Stimulated activated CD8-positive, alpha-beta memory T cell treated with anti-CD3 and anti-CD28 coated beads, Interleukin-7, amount 100 ng/mL, for 48 hours (primary cell): ENCODE measurements around the gene PHRF1.

ENCODE experiments used
- DNase-seq, 2 donors: peaks; one replicate each; pipeline ENCODE4 v3.0.0-alpha.2; 2020; ENCODE audit warnings: low read depth in 1 of 2; ENCODE audit errors: extremely low read depth in 1 of 2

PHRF1 gene

DNA sequence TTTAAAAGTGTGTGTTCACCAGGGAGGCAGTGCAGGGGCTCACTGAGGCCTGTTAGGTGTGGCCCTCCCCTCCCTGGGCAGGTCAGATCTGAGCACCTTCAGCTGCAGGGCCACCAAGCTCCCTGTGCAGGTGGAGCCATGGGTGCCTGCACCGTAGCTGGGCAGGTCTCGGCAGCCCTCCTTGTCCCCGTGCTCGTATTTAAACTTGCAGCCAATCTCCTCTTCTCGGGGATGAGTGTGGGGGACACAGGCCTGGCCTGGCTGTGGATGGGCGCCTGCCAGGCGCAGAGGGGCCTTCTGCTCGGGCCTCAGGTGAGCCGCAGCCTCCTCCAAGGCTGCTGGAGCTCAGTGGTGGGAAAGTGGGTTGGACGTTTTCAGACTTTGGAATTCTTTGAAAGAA is 19.1 kb downstream of the PHRF1 start:
- DNase-seq, result no peak

DNA sequence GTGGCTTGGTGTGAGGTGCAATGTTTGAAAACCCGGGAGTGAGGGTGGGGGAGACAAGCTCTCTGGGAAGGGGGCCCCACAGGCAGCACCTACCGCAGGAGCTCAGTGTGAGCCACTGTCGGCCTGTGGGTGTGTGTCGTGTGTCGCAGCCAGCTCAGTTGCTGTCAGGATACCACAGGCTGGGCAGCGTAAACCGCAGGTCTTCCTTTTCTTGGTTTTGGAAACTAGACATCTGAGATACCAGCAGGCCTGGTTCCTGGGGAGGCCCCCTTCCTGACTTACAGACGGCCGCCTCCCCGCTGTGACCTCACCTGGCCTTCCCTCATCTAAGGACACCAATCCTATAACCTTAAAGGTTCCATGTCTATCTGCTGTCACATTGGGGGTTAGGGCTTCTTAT is 20.1 kb downstream of the PHRF1 start:
- no peak for DNase-seq

DNA sequence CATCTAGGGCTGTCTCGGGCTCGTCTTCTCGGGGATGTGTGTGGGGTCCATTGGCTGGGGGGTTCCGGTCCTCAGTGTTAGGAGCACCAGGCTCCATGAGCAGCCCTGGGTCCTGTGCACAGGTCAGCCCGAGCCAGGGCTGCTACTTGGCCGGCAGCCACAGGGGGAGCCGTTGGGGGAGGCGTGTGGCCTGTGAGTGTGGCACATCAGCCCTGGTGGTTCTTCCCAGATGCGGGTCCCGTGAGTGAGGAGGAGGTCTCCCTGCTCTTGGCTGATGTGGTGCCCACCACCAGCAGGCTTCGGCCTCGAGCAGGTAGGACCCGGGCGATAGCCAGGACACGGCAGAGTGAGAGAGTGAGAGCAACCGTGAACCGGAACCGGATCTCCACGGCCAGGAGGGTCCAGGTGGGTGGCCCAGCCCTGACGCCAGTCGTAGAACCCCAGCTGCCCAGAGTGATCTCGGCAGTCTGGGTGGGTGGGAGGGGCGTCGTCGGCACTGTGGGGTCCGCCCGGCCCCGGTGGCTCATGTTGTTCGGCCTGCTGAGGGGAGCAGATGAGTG is 21.0 kb downstream of the PHRF1 start:
- DNase-seq, result no peak

DNA sequence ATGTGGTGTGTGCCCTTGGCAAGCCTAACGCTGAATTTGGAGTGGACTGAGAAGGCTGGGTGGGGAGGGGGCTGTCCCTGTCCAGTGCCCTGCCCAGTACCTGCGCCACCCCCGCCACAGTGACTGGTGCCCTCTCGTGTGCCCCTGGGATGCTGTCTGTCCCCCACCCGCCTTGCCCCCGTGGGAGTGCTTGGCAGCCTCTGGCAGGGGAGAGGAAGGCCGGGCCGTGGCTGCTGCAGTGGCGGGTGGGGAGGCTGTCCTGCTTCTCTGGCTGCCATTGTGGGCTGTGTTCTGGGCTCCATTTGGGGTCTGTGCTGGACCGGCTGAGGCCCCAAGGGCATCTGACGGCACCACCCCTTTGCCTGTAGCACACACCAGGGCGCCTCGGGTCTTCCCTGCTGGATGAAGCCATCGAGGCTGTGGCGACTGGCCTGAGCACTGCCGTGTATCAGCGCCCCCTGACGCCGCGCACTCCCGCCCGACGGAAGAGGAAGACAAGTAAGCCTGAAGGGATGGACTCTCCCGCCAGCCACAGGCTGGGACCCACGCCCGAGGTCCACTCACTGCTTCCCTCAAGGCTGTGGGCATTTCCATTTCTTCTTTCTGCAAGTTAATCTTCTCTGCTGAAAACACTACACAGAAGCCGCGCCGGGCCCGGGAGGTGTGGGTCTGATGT is 21.9 kb downstream of the PHRF1 start:
- DNase-seq, result no peak

DNA sequence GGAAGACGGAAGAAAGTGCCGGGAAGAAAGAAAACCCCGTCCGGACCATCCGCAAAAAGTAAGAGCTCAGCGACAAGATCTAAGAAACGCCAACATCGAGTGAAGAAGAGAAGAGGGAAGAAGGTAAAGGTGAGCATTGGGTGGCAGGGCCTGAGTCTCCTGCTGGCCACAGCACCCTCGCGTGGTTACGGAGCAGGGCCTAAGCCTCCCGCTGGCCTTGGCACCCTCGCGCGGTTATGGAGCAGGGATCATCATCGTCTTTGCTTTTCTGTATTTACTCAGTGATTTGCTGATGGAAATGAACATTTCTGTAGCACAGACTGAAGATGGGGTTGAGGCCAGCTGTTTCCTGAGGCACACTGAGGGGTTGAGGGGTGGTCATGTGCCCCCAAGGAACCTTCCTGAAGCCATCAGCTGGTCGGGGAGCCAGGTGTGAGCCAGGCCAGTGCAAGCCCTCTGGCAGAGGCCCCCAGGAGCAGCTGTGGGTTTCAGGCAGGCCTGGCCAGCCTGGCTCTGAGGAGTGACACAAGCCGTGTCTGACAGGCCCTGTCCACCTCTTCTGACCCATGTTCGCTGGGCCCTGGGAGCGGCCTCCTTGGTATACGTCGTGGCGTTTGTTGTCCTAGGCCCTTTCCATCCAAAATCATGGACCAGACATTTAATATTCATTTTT is 25.4 kb downstream of the PHRF1 start:
- no peak for DNase-seq

DNA sequence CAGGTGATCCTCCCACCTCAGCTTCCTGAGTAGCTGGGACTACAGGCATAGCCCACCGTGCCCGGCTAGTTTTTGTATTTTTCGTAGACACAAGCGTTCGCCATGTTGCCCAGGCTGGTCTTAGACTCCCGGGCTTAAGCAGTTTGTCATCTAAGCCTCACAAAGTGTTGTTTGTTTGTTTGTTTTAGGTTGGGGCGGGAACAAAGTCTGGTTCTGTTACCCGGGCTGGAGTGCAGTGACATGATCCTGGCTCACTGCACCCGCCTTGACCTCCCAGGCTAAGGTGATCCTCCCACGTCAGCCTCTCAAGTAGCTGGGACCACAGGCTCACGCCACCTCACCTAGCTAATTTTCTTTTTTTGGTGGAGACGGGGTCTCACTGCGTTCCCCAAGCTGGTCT is 26.9 kb downstream of the PHRF1 start:
- DNase-seq, result no peak

DNA sequence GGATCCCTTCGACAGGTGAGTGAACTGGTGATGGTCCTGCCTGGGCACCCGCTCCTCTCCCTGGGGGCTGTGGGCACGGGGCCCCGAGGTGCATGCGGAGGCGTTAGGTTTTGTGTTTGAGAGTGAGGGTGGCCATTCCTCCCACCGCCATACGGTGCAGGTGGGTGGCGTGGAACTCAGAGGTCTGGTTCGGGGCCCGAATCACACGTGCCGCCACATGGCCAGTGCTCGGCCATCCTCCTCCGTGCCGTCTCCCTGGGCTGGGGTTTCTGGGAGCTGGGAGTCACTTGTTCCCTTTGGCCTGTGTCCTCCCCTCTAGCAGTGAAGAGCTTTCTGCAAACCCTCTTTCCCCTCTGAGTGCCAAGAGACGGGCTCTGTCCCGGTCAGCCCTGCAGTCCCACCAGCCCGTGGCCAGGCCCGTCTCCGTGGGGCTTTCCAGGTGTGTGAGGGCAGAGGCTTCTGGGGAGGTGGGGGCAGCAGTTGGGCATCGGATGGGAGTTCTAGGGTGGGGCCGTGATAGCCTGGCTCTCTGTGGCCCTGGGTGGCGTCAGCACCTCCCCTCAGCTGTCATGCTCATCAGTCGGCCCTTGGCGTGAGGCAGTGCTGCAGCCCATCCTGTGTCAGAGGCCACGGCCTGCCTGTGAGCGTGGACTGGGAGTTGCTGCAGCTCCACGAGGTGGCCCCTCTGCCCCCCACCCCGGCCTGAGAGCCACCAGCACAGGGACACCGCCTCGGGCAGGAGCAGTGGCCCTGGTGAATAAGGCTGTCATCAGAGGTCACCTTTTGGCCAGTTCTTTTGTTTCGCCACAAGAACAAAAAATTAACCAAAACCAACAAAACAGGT is 29.2 kb downstream of the PHRF1 start:
- no peak for DNase-seq

DNA sequence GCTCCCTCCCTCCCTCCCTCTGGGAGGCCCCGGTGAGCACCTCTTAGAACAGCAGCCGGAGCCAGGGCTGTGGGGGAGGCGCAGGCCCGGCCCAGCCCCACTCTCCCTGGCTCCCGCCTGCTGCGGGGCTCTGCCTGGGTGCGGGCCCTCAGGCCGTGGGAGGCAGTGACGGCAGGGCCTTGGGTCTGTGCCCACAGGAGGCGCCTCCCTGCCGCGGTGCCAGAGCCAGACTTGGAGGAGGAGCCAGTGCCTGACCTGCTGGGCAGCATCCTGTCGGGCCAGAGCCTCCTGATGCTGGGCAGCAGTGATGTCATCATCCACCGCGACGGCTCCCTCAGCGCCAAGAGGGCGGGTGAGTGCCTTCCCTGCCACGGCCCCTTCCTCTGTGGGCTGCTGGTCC is 30.0 kb downstream of the PHRF1 start:
- DNase-seq, result no peak

DNA sequence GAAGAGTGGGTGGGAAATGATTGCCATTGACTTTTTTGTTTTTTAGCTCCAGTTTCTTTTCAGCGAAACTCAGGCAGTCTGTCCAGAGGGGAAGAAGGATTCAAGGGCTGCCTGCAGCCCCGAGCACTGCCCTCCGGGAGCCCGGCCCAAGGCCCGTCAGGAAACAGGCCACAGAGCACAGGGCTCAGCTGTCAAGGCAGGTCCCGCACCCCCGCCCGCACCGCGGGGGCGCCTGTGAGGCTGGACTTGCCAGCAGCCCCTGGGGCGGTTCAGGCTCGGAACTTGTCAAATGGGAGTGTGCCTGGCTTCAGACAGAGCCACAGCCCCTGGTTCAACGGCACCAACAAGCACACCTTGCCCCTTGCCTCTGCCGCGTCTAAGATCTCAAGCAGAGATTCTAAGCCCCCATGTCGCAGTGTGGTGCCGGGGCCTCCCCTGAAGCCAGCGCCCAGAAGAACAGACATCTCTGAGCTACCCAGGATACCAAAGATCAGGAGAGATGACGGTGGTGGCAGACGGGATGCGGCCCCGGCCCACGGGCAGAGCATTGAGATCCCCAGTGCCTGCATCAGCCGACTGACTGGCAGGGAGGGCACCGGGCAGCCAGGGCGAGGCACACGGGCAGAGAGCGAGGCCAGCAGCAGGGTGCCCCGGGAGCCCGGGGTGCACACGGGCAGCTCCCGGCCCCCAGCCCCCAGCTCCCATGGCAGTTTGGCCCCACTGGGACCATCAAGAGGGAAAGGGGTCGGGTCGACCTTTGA is 30.9 kb downstream of the PHRF1 start:
- no peak for DNase-seq

DNA sequence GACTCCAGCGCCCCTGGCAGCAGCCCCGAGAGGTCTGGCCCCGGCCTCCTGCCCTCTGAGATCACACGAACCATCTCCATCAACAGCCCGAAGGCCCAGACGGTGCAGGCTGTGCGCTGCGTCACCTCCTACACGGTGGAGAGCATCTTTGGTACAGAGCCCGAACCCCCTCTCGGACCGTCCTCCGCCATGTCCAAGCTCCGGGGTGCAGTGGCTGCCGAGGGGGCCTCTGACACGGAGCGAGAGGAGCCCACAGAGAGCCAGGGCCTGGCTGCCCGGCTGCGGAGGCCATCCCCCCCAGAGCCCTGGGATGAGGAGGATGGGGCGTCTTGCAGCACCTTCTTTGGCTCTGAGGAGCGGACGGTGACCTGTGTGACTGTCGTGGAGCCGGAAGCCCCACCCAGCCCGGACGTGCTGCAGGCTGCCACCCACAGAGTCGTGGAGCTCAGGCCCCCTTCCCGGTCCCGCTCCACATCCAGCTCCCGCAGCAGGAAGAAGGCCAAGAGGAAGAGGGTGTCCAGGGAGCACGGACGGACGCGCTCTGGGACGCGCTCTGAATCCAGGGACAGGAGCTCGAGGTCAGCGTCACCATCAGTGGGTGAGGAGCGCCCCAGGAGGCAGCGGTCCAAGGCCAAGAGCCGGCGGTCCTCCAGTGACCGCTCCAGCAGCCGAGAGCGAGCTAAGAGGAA is 31.8 kb downstream of the PHRF1 start:
- no peak for DNase-seq

DNA sequence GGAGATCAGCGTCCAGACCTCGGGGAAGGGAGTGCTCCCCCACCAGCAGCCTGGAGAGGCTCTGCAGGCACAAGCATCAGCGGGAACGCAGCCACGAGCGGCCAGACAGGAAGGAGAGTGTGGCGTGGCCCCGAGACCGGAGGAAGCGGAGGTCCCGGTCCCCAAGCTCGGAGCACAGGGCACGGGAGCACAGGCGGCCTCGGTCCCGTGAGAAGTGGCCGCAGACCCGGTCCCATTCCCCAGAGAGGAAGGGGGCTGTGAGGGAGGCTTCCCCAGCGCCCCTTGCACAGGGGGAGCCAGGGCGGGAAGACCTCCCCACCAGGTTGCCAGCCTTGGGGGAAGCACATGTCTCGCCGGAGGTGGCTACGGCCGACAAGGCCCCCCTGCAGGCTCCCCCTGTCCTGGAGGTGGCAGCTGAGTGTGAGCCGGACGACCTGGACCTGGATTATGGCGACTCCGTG is 32.6 kb downstream of the PHRF1 start:
- DNase-seq, result no peak

DNA sequence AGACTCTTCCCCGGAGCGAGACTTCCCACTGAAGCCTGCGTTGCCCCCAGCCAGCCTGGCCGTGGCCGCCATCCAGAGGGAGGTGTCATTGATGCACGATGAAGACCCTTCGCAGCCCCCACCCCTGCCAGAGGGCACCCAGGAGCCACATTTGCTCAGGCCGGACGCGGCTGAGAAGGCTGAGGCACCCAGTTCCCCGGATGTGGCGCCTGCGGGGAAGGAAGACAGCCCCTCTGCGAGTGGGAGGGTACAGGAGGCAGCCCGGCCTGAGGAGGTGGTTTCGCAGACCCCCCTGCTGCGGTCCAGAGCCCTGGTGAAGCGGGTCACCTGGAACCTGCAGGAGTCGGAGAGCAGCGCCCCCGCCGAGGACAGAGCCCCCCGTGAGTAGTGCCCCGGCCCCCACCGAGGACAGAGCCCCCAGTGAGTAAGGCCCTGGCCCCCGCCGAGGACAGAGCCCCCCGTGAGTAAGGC is 33.1 kb downstream of the PHRF1 start:
- no peak for DNase-seq

DNA sequence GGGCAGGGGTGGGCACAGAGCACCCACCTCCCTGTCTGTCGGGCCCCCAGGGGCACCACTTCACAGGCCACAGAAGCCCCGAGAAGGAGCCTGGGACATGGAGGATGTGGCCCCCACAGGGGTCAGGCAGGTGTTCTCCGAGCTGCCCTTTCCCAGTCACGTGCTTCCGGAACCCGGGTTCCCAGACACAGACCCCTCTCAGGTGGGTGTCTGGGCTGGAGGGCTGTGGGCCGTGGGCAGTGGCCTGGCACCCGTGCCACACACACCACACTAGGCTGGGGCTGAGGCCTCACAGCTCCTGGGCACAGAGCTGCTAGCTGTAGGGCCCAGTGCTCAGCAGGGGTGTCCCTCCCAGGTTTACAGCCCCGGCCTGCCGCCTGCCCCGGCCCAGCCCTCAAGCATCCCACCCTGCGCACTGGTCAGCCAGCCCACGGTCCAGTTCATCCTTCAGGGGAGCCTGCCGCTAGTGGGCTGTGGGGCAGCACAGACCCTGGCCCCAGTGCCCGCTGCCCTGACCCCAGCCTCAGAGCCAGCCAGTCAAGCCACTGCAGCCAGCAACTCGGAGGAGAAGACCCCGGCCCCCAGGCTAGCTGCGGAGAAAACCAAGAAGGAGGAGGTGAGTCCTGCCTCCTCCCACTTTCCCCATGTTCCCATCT is 34.0 kb downstream of the PHRF1 start:
- DNase-seq, result no peak

DNA sequence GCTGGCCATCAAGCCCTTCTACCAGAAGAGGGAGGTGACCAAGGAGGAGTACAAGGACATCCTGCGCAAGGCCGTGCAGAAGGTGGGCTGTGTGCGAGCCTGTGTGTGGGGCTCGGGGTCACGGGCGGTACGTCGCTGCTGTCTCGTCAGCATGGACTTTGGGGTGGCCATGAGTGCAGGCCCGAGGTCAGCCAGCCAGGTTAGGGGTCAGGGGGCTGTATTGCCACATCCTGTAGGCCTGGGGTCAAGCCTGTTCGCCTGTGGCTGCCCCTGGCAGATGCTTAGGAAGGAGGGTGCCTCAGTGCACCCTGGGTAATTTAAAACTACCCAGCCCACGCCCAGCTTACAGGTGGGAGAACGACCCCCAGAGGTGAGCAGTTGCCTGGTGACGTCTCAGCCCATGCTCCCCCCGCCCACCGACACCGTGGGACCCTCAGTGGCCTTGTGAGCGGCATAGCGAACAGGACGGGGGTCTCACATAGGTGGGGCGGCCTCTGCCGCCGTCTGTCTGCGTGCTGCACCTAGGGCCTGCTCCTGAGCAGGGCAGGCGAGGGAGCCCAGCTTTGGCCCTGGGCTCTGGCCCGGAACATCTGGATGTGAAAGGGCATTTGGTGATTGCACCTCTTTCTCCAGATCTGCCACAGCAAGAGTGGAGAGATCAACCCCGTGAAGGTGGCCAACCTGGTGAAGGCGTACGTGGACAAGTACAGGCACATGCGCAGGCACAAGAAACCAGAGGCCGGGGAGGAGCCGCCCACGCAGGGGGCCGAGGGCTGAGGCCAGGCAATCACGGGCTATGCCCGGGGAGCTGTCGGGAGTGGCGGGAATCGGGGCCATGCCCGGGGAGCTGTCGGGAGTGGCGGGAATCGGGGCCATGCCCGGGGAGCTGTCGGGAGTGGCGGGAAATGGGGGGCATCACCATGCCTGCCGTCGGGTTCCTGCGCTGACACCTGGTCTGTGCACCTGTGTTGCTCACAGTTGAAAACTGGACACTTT is 35.0 kb downstream of the PHRF1 start:
- no peak for DNase-seq

DNA sequence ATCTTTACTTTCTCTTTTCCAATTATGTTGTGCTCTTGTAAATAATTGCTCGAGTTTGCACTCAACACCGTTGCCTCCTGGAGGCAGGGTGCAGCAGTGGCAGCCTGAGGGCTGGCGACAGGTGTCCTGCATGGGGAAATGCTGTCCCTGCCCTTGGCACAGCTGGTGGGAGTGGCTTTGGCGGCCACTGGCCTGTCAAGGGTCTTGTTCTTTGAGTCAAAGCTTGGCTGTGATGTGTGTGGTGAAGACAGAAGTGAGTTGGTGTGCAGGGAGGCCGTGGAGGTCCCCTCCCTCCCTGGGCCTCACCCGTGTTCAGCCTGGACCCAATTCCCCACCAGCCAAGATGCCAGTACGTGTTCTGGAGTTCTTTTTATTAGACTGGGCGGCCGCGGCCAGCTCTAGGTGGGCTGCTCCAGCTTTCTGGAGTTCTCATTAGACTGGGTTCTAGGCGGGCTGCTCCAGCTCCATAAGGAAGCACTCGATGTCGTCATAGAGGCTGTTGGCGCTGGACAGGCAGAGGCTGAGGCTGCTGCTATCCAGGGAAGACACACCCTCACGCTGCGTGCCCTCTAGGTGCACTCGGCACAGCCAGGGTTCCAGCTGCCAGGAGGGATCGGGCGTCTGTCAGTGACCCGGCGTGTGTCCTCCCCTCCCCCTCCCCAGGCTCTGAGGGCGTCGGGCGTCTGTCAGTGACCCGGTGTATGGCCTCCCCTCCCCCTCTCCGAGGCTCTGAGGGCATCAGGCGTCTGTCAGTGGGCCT is 36.1 kb downstream of the PHRF1 start:
- DNase-seq, result no peak

DNA sequence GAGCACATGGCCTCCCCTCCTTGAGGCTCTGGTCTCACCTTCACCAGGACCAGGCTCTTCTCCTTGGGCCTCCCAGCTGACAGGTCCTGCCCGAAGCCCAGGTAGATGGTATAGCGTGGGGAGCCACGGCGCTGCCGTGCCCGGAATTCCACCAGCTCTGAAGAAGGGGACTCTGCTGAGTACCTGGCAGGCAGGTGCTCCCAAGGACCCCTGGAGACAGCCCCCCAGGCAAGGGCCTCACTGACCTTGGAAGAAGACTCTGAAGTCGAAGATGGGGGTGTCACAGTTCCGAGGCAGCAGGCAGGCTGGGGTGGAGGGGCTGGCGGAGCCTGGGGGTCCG is 36.7 kb downstream of the PHRF1 start:
- no peak for DNase-seq

DNA sequence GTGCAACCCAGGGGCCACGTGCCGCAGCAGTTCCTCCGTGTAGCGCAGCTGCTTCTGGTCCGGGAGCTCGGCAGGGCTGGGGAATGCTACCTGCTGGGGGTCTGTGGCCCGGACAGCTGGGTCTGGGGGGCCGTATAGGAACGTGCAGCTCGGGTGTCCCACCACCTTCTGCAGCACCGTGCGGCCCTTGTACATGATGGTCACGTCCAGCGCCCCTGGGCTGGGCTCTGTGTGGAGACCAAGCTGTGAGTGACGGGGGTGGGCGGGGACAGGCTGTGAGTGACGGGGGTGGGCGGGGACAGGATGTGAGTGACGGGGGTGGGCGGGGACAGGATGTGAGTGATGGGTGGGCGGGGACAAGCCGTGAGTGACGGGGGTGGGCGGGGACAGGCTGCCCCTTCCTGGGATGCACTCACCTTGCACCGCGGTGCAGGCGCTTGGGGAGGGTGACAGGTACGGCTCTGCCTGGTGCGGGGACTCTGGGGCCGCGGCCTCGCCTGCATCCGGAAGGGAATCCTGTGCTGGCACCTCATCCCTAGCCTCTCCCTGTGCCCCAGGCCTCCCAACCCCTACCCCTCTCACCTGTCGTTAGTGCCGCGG is 37.2 kb downstream of the PHRF1 start:
- peak; percentile 60 to 66 for DNase-seq
